K562 (cell line): ENCODE results near the gene RPS28. TPM values are rescaled to one million over a fixed set of nuclear protein-coding genes. Genes with fewer than 3 reads are reported as not detected.

Experiments used
- C11orf30 ChIP-seq: fragments of 450-650 bp; IDR thresholded peaks from 2 replicates; pipeline ENCODE4 v1.6.1; 2016; ENCODE audit warnings: low read depth, mild to moderate bottlenecking
- CEBPB ChIP-seq: fragments of 450-650 bp; IDR thresholded peaks from 2 replicates; pipeline ENCODE4 v1.6.1; 2016; ENCODE audit warnings: missing genetic modification characterization, missing compliant biosample characterization
- CSDE1 ChIP-seq, 2 experiments: fragments of 450-650 bp; IDR thresholded peaks; 2 replicates each; pipeline ENCODE4 v1.6.1; 2016; ENCODE audit warnings: mild to moderate bottlenecking in 1 of 2
- HINFP ChIP-seq: fragments of 450-650 bp; conservative IDR thresholded peaks from 2 replicates; pipeline ENCODE4 v1.6.1; 2016; ENCODE audit warnings: missing genetic modification characterization, low read depth, mild to moderate bottlenecking, control low read depth, missing compliant biosample characterization
- HMGXB4 ChIP-seq: sonication (generic); formaldehyde crosslinking; IDR thresholded peaks from 2 replicates; pipeline ENCODE4 v1.8.1; 2023; ENCODE audit warnings: mild to moderate bottlenecking, missing genetic modification reagents
- MEF2A ChIP-seq: IDR thresholded peaks from 2 replicates; pipeline ENCODE4 v1.6.1; 2011; ENCODE audit warnings: low read depth, mild to moderate bottlenecking, low read length, moderate library complexity; ENCODE audit not compliant: control insufficient read depth
- NBN ChIP-seq: fragments of 450-650 bp; IDR thresholded peaks from 2 replicates; pipeline ENCODE4 v1.6.1; 2016; ENCODE audit warnings: low read depth, mild to moderate bottlenecking
- NFE2 ChIP-seq: IDR thresholded peaks from 2 replicates; pipeline ENCODE4 v1.6.1; 2014; ENCODE audit warnings: antibody characterized with exemption, low read depth
- PHB2 ChIP-seq: fragments of 450-650 bp; IDR thresholded peaks from 2 replicates; pipeline ENCODE4 v1.6.1; 2017; ENCODE audit warnings: low read depth
- POLR2AphosphoS2 ChIP-seq: IDR thresholded peaks from 2 replicates; pipeline ENCODE4 v1.6.1; 2012; ENCODE audit warnings: low read length, improper control_type of control experiment
- PRMT5 ChIP-seq: sonication (generic); formaldehyde crosslinking; IDR thresholded peaks from 2 replicates; pipeline ENCODE4 v1.5.0; 2020; ENCODE audit warnings: missing genetic modification reagents
- RBM15 ChIP-seq: fragments of 200-400 bp; formaldehyde crosslinking; IDR thresholded peaks from 2 replicates; pipeline ENCODE4 v1.6.1; 2018; ENCODE audit warnings: mild to moderate bottlenecking, low read length, moderate library complexity; ENCODE audit not compliant: insufficient read depth
- RNF2 ChIP-seq: sonication (generic); IDR thresholded peaks from 2 replicates; pipeline ENCODE4 v1.6.1; 2016
- THAP7 ChIP-seq: fragments of 250-450 bp; sonication (Bioruptor Pico); IDR thresholded peaks from 2 replicates; pipeline ENCODE4 v1.5.0; 2021
- ZBTB2 ChIP-seq: fragments of 450-650 bp; IDR thresholded peaks from 2 replicates; pipeline ENCODE4 v1.6.1; 2016; ENCODE audit warnings: antibody characterized with exemption
- ZEB2 ChIP-seq: fragments of 450-650 bp; IDR thresholded peaks from 2 replicates; pipeline ENCODE4 v1.6.1; 2016
- ZNF124 ChIP-seq: sonication (generic); formaldehyde crosslinking; IDR thresholded peaks from 2 replicates; pipeline ENCODE4 v1.8.1; 2022; ENCODE audit warnings: missing genetic modification reagents
- ZNF274 ChIP-seq: IDR thresholded peaks from 2 replicates; pipeline ENCODE4 v1.6.1; 2011; ENCODE audit warnings: low read depth, mild to moderate bottlenecking, low read length, moderate library complexity, borderline replicate concordance
- ZNF764 ChIP-seq: fragments of 250-450 bp; sonication (Bioruptor Pico); IDR thresholded peaks from 2 replicates; pipeline ENCODE4 v1.4.0; 2020; ENCODE audit warnings: low read depth, mild to moderate bottlenecking, moderate library complexity
- ZNF785 ChIP-seq: fragments of 250-450 bp; sonication (Bioruptor Pico); IDR thresholded peaks from 2 replicates; pipeline ENCODE4 v1.4.0; 2020; ENCODE audit warnings: mild to moderate bottlenecking
- polyA plus RNA-seq, 8 experiments: library from polyadenylated mRNA; depleted of rRNA in 4 of 8; stranded (reverse) in 5 of 8; unstranded in 3 of 8; fragments of >200 nt; fragmentation: Nextera tagmentation in 2 of 8; fragmentation: Illumina TruSeq in 1 of 8; extraction: Ambion mirVana in 2 of 8; extraction: Trizol in 1 of 8; gene quantifications; 2 replicates each; pipeline versions ENCODE4 v1.2.1 to v1.2.3, GENCODE V29; 2011 to 2014; ENCODE audit warnings: inconsistent platforms in 1 of 8, missing spikeins in 1 of 8
- total RNA-seq, 7 experiments: library from RNA; depleted of rRNA in 6 of 7; stranded (reverse); fragments of >200 nt in 6 of 7; fragmentation: Illumina TruSeq in 2 of 7; extraction: Trizol in 2 of 7; gene quantifications; 2 replicates each; pipeline versions ENCODE4 v1.2.1 to v1.2.3, GENCODE V29; 2011 to 2021; ENCODE audit warnings: low replicate concordance in 1 of 7

Gene RPS28
- total and polyA plus RNA-seq, 9 of the 15 experiments (the other 6 are each of a cell fraction or from before 2014, with no cell fraction given): 165 to 2,827 (median 1,303) TPM

- TF ChIP-seq RNF2 (peak; percentile 85), ZEB2 (no peak), ZNF785 (CRISPR knock-in tag) (no peak), ZNF764 (no peak), ZNF124 (CRISPR knock-in tag) (0 out of 2 replicates have a peak, but pooled peaks have one; percentile 62), NBN (no peak), CEBPB (no peak), MEF2A (no peak), RBM15 (no peak), ZBTB2 (peak; percentile 92), HINFP (no peak), POLR2AphosphoS2 (peak; percentile 98), HMGXB4 (CRISPR knock-in tag) (peak; percentile 79), ZNF274 (peak; percentile 29; the same call in 1 of the 2 replicates), PHB2 (no peak), THAP7 (CRISPR knock-in tag) (no peak), CSDE1 (IDR thresholded peaks at IDR 0.05) (no peak), PRMT5 (CRISPR knock-in tag) (no peak), C11orf30 (peak; percentile 57), NFE2 (peak; percentile 73)
Measured at GRCh38 chr19:8307965-8308866, 13.1 kb upstream of the RPS28 start, which contains the start of gene CD320 (continued).
